AG10803 (cell line): ENCODE results near the gene TIGAR.

Source experiments
- DNase-seq: peaks from one replicate; pipeline ENCODE4 v3.0.0; 2010; ENCODE audit warnings: low read depth
- H3K4me3 ChIP-seq: 2 replicates; pipeline ENCODE4 v1.5.1; 2011; ENCODE audit warnings: mild to moderate bottlenecking, low read length, control low read depth
- TF ChIP-seq, protein P1 (sequence below): conservative IDR thresholded peaks from 2 replicates; pipeline ENCODE4 v1.5.1; 2011; ENCODE audit warnings: mild to moderate bottlenecking, low read length, control low read depth, inconsistent platforms

The TIGAR gene

DNA sequence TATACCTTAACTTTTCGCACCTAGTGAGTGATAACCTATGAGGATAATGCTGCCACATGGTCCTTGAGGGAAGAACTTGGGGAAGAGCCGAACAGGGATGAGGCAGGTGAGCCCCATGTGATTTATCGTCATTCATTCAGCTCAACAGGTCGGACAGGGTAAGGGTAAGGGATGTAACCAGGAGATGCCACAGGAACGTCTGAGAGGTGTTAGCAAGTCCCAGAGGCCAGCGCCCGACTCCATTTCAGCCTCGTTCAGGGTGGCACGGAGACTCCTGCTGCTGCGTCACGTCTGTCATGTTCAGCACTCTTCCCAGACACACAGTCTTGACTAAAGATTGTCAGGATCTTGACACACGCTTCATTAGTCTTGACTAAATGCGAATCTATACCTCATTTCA is 23.4 kb upstream of the TIGAR start:
- no peak for DNase-seq
- no peak overlapping the region for H3K4me3 ChIP-seq
- TF ChIP-seq, protein P1, sequence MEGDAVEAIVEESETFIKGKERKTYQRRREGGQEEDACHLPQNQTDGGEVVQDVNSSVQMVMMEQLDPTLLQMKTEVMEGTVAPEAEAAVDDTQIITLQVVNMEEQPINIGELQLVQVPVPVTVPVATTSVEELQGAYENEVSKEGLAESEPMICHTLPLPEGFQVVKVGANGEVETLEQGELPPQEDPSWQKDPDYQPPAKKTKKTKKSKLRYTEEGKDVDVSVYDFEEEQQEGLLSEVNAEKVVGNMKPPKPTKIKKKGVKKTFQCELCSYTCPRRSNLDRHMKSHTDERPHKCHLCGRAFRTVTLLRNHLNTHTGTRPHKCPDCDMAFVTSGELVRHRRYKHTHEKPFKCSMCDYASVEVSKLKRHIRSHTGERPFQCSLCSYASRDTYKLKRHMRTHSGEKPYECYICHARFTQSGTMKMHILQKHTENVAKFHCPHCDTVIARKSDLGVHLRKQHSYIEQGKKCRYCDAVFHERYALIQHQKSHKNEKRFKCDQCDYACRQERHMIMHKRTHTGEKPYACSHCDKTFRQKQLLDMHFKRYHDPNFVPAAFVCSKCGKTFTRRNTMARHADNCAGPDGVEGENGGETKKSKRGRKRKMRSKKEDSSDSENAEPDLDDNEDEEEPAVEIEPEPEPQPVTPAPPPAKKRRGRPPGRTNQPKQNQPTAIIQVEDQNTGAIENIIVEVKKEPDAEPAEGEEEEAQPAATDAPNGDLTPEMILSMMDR: no peak

DNA sequence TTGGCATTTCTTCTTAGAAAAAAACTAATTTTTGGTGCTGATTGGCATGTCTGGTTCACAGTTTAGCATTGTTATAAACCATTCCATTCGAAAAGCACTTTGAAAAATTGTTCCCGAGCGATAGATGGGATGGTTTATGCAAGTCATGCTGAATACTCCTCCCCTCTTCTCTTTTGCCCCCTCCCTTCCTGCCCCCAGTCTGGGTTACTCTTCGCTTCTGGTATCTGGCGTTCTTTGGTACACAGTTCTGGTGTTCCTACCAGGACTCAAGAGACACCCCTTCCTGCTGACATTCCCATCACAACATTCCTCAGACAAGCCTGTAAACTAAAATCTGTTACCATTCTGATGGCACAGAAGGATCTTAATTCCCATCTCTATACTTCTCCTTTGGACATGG is 20.1 kb upstream of the TIGAR start:
- TF ChIP-seq, protein P1: no peak
- no peak for DNase-seq
- no peak overlapping the region for H3K4me3 ChIP-seq

- TF ChIP-seq, protein P1: no peak
- H3K4me3 ChIP-seq: no peak overlapping the region
- DNase-seq: no peak
Observed at GRCh38 chr12:4301932-4302501, 19.0 kb upstream of the TIGAR start.

DNA sequence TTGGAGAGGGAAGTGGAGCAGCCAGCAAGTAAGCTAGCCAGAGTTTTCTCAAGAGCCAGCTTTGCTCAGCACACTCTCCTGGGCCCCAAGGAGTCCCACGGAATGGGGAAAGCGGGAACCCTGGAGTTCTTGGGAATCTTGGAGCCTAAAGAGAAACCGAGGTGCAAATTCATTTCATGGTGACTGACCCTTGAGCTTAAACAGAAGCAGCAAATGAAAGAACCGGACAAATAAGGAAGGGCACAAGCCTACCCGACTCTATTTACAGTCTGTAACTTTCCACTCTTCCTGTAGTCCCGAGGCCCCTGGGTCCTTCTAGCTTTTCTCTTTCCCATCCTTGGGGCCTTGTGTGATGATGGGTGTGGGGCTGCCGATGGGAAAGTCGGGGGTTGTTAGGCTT is 18.1 kb upstream of the TIGAR start:
- TF ChIP-seq, protein P1: no peak
- H3K4me3 ChIP-seq: no peak overlapping the region
- no peak for DNase-seq

- TF ChIP-seq, protein P1: no peak
- no peak for DNase-seq
- no peak overlapping the region for H3K4me3 ChIP-seq
Observed at GRCh38 chr12:4303750-4304149, 17.3 kb upstream of the TIGAR start.

DNA sequence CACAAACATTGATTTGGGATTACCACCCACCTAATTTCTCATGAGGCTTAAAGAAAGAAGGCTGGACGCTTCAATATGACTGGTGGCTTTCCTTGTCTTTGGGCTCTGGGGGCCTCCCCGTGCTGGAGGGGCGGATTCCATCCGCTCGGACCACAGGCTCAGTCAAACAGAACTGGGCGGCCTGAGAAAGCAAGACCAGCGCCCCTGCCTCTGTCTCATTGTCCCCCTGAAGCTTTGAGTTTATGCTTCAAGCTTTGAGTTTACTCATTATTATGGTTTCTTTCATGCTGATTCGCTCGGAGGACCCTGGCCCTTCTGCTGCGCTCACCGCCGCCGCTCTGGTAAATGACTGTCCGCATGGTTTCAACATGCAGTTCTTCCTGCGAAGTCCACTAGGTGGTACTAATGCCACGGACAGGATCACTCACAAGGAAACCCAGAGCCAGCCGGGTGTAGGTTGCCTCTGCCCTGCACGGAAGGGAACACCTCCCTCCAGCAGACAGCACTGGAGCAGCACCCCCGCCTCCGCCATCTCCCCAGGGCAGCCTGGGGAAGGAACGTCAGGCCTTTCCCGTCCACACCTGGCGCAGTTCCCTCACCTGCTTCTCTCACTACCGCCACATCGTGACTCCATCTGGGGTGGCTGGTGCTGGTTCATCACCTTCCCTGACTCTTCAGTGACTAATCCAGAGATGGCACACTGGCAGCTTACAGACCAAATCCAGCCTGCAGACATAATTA is 13.2 kb upstream of the TIGAR start:
- TF ChIP-seq, protein P1: peak; percentile 68
- H3K4me3 ChIP-seq: no peak overlapping the region
- DNase-seq: peak; percentile 60

- no peak overlapping the region for H3K4me3 ChIP-seq
- TF ChIP-seq, protein P1: no peak
- no peak for DNase-seq
Observed at GRCh38 chr12:4308334-4308950, 12.6 kb upstream of the TIGAR start.
